ENCODE results near the gene ARHGEF4.

GRCh38 chr2:130845505-130846085 is 8.9 kb downstream of the ARHGEF4 start:
- TF ChIP-seq POLR2AphosphoS5 (IDR thresholded peaks at IDR 0.05) (no peak), CTCF (IDR thresholded peaks at IDR 0.05 in 8 of 11, conservative IDR thresholded peaks at IDR 0.05 in 3 of 11) (no peak)

All from spleen (tissue), 7 donors.